Endometrial microvascular endothelial cells (primary cell): ENCODE measurements around the gene TBL3. TPM values are rescaled to one million over a fixed set of nuclear protein-coding genes. Genes with fewer than 3 reads are reported as not detected.

ENCODE experiments used
- in situ Hi-C: cut with HindIII; loops from 2 replicates; pipeline ENCODE4 v1.10.0; 2017; ENCODE audit warnings: low sequenced_read_pairs, low pct_unique_long_range_greater_than_20kb; ENCODE audit errors: inconsistent ontology term
- total RNA-seq: library from RNA; depleted of rRNA; stranded (reverse); fragments of >200 nt; gene quantifications from one replicate; pipeline ENCODE4 v1.2.3, GENCODE V29; 2015; ENCODE audit errors: inconsistent ontology term

The TBL3 gene
- total RNA-seq, 1 donor from 2014 or later: 79.9 TPM

- in situ Hi-C loops: loop anchor here (25.0 kb wide), 1 partner anchor 136 kb away; the partner anchor contains the start of gene TRAF7
Observed at GRCh38 chr16:2025878-2026460, 54.1 kb downstream of the TBL3 start.

GRCh38 chr16:2026461-2027023, 54.7 kb downstream of the TBL3 start, which contains the start of gene NHERF2:
NHERF2 (plus strand) TSS chr16:2026902; CDS start chr16:2027006, 104 bp downstream.
- in situ Hi-C loops: loop anchor here (25.0 kb wide), 1 partner anchor 136 kb away; the partner anchor contains the start of gene TRAF7

GRCh38 chr16:2027024-2028010, 55.5 kb downstream of the TBL3 start:
- in situ Hi-C loops: loop anchor here (25.0 kb wide), 1 partner anchor 135 kb away; the partner anchor contains the start of gene TRAF7

GRCh38 chr16:2028146-2028545, 56.3 kb downstream of the TBL3 start:
- in situ Hi-C loops: loop anchor here (25.0 kb wide), 1 partner anchor 134 kb away; the partner anchor contains the start of gene TRAF7

- in situ Hi-C loops: loop anchor here (25.0 kb wide), 1 partner anchor 134 kb away; the partner anchor contains the start of gene TRAF7
Observed at GRCh38 chr16:2028620-2029220, 56.9 kb downstream of the TBL3 start.

GRCh38 chr16:2029350-2029749, 57.5 kb downstream of the TBL3 start:
- in situ Hi-C loops: loop anchor here (25.0 kb wide), 1 partner anchor 133 kb away; the partner anchor contains the start of gene TRAF7

GRCh38 chr16:2030036-2030435, 58.2 kb downstream of the TBL3 start:
- in situ Hi-C loops: loop anchor here (25.0 kb wide), 1 partner anchor 132 kb away; the partner anchor contains the start of gene TRAF7

GRCh38 chr16:2031081-2031577, 59.3 kb downstream of the TBL3 start:
- in situ Hi-C loops: loop anchor here (25.0 kb wide), 1 partner anchor 131 kb away; the partner anchor contains the start of gene TRAF7

Other genes with a start within 250 kb of the TBL3 start
- gene NME3, start 200.5 kb upstream of the TBL3 start, total RNA-seq: 65.6 TPM
- 3.5 TPM for gene EME2, start 199.2 kb upstream of the TBL3 start, total RNA-seq
- gene MRPS34, start 198.9 kb upstream of the TBL3 start, total RNA-seq: 148 TPM
- 35.5 TPM for gene SPSB3, start 189.5 kb upstream of the TBL3 start, total RNA-seq
- 96.6 TPM for gene NUBP2, start 189.1 kb upstream of the TBL3 start, total RNA-seq
- not detected for gene IGFALS, start 178.3 kb upstream of the TBL3 start, total RNA-seq
- gene HAGH, start 145.2 kb upstream of the TBL3 start, total RNA-seq: 73.6 TPM
- gene FAHD1, start 144.8 kb upstream of the TBL3 start, total RNA-seq: 71.5 TPM
- gene MEIOB, start 99.9 kb upstream of the TBL3 start, total RNA-seq: not detected
- not detected for gene HS3ST6, start 53.6 kb upstream of the TBL3 start, total RNA-seq
- gene MSRB1, start 28.9 kb upstream of the TBL3 start, total RNA-seq: 11.2 TPM
- gene RPL3L, start 17.4 kb upstream of the TBL3 start, total RNA-seq: not detected
- 270 TPM for gene NDUFB10, start 12.5 kb upstream of the TBL3 start, total RNA-seq
- gene RPS2, start 7.2 kb upstream of the TBL3 start, total RNA-seq: 2,988 TPM
- not detected for gene RNF151, start 5.2 kb upstream of the TBL3 start, total RNA-seq
- 0.09 TPM for gene NOXO1, start 9.4 kb downstream of the TBL3 start, total RNA-seq
- gene GFER, start 12.1 kb downstream of the TBL3 start, total RNA-seq: 17.2 TPM
- not detected for gene SYNGR3, start 17.9 kb downstream of the TBL3 start, total RNA-seq
- gene ZNF598, start 37.8 kb downstream of the TBL3 start, total RNA-seq: 50.6 TPM
- not detected for gene NPW, start 47.7 kb downstream of the TBL3 start, total RNA-seq
- 194 TPM for gene NHERF2, start 54.8 kb downstream of the TBL3 start, total RNA-seq
- gene NTHL1, start 75.8 kb downstream of the TBL3 start, total RNA-seq: 38.8 TPM
- 59.2 TPM for gene TSC2, start 75.9 kb downstream of the TBL3 start, total RNA-seq
- 53.8 TPM for gene PKD1, start 163.8 kb downstream of the TBL3 start, total RNA-seq
- 0.74 TPM for gene RAB26, start 176.6 kb downstream of the TBL3 start, total RNA-seq
- 87.3 TPM for gene TRAF7, start 183.7 kb downstream of the TBL3 start, total RNA-seq
- not detected for gene CASKIN1, start 224.6 kb downstream of the TBL3 start, total RNA-seq
- gene MLST8, start 233.4 kb downstream of the TBL3 start, total RNA-seq: 40.6 TPM
- gene BRICD5, start 238.8 kb downstream of the TBL3 start, total RNA-seq: 1.9 TPM
- gene PGP, start 242.8 kb downstream of the TBL3 start, total RNA-seq: 21.6 TPM